ENCODE data around the gene BCL2A1. TPM values are rescaled to one million over a fixed set of nuclear protein-coding genes. Genes with fewer than 3 reads are reported as not detected.
"Not testable (repeated sequence)": the region's sequence is repeated elsewhere in the genome, so short reads cannot be mapped to it uniquely, and the experiment has no call there.

Gene BCL2A1
- total RNA-seq, 1 experiment from 2014 or later: not detected

DNA sequence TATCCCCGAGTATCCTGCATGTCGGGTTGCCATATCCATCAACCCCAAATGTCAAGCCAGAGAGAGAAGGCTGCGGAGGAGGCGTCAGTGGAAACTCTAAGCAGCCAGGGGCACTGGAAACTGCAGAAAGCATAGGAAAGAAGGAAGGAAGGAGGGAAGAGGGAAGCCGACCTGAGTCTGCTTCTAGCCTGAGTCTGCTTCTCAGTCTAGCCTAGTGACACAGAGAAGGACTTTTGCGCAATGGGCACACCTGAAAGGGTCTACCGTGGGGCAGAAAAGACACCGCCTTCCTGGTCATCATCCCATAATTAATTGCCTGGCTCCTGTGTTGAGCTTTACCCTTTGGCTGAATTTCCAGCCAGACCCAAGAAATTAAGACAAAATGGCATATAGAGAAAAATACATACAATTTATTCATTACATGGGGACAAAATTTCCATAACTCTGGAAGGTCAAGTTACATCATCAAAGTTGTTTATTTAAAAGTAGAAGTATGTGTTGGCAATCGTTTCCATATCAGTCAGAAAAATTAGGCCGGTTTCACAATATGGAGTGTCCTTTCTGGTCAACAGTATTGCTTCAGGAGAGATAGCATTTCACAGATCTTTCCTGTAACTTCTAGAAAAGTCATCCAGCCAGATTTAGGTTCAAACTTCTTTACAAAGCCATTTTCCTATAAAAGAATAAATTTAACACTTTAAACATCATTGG is 10.3 kb downstream of the BCL2A1 start:
- no peak for DNase-seq (ENCODE audit: low spot score)

DNA sequence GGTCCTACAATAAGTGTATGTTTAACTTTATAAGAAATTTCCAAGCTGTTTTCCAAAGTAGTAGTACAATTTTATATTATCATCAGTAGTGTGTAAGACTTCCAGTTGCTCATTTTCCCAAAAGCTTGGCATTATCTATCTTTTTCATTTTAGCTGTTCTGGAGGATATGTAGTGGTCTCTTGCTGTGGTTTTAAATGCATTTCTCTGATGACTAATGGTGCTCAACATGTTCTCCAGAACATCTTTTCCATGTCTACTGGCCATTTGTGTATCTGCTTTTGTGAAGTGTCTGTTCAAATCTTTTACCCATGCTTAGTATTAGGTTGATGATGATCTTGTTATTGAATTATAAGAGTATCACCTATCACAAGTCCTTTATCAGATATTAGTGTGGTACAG is 13.3 kb downstream of the BCL2A1 start:
- DNase-seq (ENCODE audit: low spot score): no peak

- no peak for DNase-seq (ENCODE audit: low spot score)
Measured at GRCh38 chr15:79956354-79956939, 14.5 kb downstream of the BCL2A1 start.

DNA sequence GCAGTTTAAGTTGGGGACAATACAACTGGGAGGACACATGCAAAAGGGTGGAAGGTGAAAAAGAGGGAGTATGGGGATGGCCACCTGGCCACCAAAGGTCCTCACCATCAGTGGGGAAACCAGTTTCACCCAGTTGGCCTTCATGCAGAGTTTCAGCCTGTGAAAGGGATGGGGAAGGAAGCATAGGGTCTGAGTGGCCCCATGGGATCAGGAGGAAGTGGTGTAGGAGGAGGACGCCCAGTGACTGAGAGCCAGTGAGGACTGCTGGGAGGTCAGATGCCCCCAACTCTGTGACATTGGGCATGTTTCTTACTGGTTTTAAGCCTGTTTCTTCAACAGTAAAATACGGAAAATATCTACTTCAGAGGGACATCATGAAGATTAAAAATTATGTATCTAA is 16.3 kb downstream of the BCL2A1 start:
- no peak for DNase-seq (ENCODE audit: low spot score)

DNA sequence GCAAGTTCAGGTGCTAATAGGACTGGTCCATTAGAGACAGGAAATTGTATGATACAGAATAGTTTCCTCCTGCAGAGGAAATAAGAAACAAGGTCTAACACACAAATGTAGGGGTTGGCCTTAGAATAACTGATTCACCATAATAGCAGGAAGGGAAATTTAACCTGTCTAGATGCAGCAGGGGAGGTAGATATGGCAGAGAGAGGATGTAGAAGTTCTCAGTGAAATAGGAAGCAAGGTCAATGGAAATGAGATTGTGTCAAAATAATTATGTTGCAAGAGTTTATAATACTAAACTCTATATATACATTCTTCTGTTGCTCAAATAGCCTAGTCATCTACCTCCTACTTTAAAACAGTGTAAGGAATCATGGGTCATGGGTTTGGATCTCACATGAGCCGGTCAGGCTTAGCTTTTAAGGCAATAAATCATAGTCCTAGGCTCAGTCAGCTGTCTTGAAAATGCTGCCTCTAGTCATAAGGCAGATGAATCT is 17.0 kb downstream of the BCL2A1 start:
- no peak for DNase-seq (ENCODE audit: low spot score)

DNA sequence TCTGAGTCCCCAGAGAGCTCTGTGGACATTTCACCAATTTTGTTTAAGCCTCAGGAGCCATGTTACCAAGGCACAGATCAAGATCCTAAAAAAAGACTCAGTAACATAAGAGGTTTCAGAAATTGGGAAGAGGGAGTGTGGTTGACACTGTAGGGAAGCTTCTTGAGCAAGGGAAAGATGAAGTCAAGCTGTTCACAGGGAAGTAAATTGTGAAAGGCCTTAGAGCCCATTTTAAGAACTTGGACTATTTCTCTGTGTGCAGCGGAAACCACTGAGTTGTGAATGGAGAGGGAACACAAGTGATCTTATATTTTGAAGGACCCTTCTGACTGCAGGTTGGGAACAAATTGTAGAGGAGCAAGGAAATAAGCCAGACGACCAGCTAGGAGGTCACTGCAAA is 18.7 kb downstream of the BCL2A1 start:
- no peak for DNase-seq (ENCODE audit: low spot score)

DNA sequence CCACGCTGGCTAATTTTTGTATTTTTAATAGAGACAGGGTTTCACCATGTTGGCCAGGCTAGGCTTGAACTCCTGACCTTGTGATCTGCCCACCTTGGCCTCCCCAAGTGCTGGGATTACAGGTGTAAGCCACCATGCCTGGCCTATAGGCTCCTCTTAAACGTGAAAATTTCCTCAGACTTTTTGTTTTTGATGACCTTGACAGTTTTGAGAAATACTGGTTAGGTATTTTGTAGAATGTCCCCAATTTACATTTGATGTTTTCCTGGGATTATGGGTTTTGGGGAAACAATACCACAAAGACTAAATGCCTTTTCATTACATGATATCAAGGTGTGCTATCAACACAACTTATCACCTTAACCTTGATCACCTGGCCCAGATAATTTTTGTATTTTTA is 20.7 kb downstream of the BCL2A1 start:
- DNase-seq (ENCODE audit: low spot score): no peak

DNA sequence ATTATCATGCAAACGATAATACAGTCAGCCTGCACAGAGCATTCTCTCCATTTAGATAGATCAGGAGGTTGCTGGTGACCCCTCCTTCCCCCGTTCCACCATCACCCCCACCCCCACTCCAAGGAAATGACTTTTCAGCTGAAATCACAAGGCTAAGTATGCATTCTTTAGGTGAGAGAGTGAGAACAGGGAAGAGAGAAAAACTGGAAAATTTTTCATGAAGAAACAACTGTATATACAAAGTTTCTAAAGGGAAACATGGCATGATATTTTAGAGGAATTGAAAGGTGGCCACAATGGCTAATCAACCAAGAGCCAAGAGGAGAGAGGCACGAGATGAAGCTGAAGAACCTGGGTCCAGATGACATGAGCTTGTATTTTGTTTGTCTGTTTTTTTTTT is 22.2 kb downstream of the BCL2A1 start:
- no peak for DNase-seq (ENCODE audit: low spot score)

GRCh38 chr15:79948095-79948695 is 22.8 kb downstream of the BCL2A1 start:
- DNase-seq (ENCODE audit: low spot score): no peak

GRCh38 chr15:79947009-79947408 is 24.0 kb downstream of the BCL2A1 start:
- DNase-seq (ENCODE audit: low spot score): no peak

DNA sequence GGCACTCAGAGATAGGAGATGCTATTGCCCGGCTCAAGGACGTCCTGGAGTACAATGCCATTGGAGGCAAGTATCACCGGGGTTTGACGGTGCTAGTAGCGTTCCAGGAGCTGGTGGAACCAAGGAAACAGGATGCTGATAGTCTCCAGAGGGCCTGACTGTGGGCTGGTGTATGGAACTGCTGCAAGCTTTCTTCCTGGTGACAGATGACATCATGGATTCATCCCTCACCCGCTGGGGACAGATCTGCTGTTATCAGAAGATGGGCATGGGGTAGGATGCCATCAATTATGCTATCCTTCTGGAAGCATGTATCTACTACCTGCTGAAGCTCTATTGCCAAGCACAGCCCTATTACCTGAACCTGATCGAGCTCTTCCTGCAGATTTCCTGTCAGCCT is 26.4 kb downstream of the BCL2A1 start:
- DNase-seq (ENCODE audit: low spot score): no peak

- DNase-seq (ENCODE audit: low spot score): no peak
Measured at GRCh38 chr15:79943820-79944219, 27.2 kb downstream of the BCL2A1 start.

DNA sequence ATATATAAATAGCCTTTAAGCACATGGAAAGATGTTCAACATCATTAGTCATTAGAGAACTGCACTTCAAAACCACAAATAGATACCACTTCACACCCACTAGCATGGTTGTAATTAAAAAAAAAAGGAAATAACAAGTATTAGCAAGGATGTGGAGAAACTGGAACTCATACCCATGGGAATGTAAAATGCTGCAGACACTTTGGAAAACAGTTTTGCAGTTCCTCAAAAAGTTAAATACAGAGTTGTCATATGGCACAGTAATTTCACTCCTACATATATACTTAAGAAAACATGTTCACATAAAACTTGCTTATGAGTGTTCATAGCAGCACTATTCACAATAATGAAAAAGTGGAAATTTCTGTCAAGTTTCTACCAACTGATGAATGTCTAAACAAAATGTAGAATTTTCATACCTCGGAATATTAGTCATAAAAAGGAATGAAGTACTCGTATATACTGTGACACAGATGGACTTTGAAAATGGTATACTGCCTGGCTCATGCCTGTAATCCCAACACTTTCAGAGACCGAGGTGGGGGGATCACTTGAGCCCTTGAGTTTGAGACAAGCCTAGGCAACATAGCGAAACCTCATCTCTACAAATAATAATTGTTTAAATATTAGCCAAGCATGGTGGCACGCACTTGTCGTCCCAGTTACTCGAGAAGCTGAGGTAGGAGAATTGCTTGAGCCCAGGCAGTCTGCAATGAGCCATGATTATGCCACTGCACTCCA is 28.1 kb downstream of the BCL2A1 start:
- DNase-seq (ENCODE audit: low spot score): no peak

DNA sequence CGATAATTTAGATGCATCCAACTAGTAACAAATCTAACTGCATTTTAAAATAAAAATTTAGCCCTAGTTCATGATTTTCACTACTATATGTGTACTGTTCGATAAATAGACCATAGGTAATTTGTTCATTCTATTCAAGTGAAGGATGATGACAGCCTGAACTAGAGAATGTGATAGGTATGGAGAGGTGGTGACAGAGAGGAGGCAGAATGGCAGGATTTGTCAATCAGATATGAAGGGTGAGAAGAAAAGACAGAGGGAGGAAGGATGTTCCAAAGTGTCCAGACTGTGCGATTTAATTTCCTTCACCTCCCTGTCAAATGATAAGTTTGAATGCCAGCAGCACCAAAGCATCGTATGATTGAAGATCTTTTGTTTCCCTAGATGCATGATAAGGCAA is 31.6 kb downstream of the BCL2A1 start:
- no peak for DNase-seq (ENCODE audit: low spot score)

DNA sequence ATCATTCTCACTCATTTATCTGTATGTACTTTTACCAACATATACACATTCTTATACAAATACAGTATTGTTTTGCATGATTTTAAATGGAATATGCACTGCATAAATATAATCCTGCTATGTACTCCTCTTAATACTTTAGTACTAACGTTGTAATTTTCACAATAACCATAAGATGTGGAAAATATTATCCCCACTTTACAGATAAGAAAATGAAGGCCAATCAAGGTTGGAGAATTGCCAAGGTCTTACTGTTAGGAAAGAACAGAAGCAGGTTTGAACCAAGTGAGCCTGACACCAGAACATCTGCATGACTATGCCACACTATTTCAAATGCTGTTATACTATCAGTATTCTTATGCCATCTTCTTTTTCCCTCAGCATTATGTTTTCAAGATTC is 32.9 kb downstream of the BCL2A1 start:
- DNase-seq (ENCODE audit: low spot score): no peak

GRCh38 chr15:79935556-79936201 is 35.3 kb downstream of the BCL2A1 start:
- DNase-seq (ENCODE audit: low spot score): not testable (repeated sequence)

DNA sequence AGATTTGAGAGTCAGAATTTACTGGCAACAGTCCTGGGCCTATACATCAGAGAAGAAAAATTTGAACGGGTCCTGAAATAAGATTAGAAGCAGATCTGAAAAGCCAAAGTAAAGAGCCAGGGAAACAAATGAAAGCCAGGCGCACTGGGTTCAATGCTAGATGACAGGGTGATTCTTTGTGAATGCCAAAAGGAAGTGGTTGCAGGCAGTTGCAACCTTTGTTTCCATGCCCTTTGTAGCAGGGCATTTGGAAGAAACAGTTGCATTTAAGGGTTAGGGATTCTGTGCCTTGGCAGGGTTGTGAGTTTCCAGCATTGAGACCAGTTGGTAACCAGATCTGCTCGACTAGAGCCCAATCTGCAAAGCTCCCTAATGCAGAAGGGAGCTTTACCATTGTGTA is 37.8 kb downstream of the BCL2A1 start:
- no peak for DNase-seq (ENCODE audit: low spot score)

DNA sequence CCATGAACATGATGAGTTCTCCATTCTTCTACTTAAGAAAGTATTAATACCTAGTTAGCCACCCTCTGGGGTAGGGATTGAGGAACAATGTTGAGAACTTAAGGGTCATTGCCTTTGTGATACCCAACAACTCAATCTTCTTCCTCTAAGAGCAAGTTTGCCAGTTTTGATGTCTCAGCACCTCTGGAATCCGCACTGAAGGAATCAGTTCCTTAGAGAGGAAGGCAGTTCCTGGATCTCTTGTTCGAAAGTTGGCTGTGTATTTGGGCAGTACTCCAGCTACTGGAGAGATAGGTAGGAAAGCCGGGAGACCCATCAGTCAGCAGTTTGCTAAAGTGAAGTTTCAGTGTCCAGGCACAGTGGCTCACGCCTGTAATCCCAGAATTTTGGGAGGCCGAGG is 38.5 kb downstream of the BCL2A1 start:
- DNase-seq (ENCODE audit: low spot score): no peak

DNA sequence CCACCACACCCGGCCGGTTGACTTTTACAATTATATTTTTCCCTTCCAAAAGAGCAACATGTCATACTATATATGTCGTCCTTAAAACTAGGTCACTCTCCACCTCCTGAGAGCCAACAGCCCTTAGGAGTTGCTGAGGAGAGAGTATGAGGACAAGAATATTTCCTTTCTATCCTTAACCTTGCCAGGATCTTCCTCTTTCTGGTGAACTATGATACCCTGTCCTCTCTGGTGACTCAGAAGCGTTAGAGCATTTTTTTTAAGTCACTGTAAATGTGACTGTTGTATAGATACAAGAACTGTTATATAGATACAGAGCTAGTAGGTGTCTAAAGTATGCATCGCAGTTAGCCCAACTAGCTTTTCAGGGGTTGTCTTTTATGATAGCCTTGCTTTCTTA is 40.5 kb downstream of the BCL2A1 start:
- no peak for DNase-seq (ENCODE audit: low spot score)

DNA sequence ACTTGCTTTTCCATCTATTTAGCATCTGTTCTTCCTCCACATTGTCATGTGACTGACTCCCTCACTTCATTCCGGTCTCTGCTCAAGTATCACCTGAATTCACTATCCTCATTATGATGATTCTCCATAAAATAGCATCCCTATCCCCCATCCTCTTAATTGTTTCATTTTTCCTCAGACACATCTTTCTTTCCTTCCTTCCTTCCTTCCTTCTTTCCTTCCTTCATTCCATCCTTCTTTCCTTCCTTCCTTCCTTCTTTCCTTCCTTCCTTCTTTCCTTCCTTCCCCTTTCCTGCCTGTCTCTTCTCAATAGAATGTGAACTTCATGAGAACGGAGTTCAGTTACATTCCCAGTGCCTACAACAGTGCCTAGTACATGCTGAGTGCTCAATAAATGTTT is 41.6 kb downstream of the BCL2A1 start:
- no peak for DNase-seq (ENCODE audit: low spot score)

- DNase-seq (ENCODE audit: low spot score): not testable (repeated sequence)
Measured at GRCh38 chr15:79926116-79926515, 44.9 kb downstream of the BCL2A1 start.

- no peak for DNase-seq (ENCODE audit: low spot score)
Measured at GRCh38 chr15:79924379-79924778, 46.6 kb downstream of the BCL2A1 start.
